Mesendoderm (in vitro differentiated cells): ENCODE data around the gene CENPK.
A peak's percentile ranks its signal among the peaks of the same experiment; 100 is the strongest.

Source experiments
- DNase-seq: peaks from one replicate; pipeline ENCODE4 v3.0.0; 2013
- H2AK5ac ChIP-seq: 2 replicates; pipeline ENCODE4 v1.6.1; 2013; ENCODE audit warnings: low read length, inconsistent platforms
- H2BK120ac ChIP-seq: 2 replicates; pipeline ENCODE4 v1.6.1; 2013; ENCODE audit warnings: low read depth, mild to moderate bottlenecking, low read length, moderate library complexity, mixed read lengths
- H2BK15ac ChIP-seq: replicated peaks from 2 replicates; pipeline ENCODE4 v1.6.1; 2013; ENCODE audit warnings: low read depth, mild to moderate bottlenecking, moderate library complexity
- H2BK5ac ChIP-seq: 2 replicates; pipeline ENCODE4 v1.6.1; 2013; ENCODE audit warnings: low read length, inconsistent platforms
- H3K18ac ChIP-seq: 2 replicates; pipeline ENCODE4 v1.6.1; 2013; ENCODE audit warnings: mild to moderate bottlenecking, low read length, mixed read lengths
- H3K23ac ChIP-seq: one replicate; pipeline ENCODE4 v1.6.1; 2013; ENCODE audit warnings: low read length
- H3K27ac ChIP-seq: 2 replicates; pipeline ENCODE4 v1.5.1; 2013; ENCODE audit warnings: low read depth, mild to moderate bottlenecking, inconsistent platforms, low read length, moderate library complexity
- H3K27me3 ChIP-seq: 2 replicates; pipeline ENCODE4 v1.6.1; 2013; ENCODE audit warnings: low read length, control low read depth, mild to moderate bottlenecking, inconsistent platforms; ENCODE audit not compliant: insufficient read depth, poor library complexity
- H3K36me3 ChIP-seq: 2 replicates; pipeline ENCODE4 v1.6.1; 2013; ENCODE audit warnings: low read length, inconsistent platforms; ENCODE audit not compliant: control insufficient read depth, insufficient read depth
- H3K4ac ChIP-seq: one replicate; pipeline ENCODE4 v1.6.1; 2013; ENCODE audit warnings: low read depth, mild to moderate bottlenecking, low read length, moderate library complexity
- H3K4me1 ChIP-seq: 2 replicates; pipeline ENCODE4 v1.6.1; 2013; ENCODE audit warnings: low read depth, low read length, inconsistent platforms; ENCODE audit not compliant: control insufficient read depth
- H3K4me2 ChIP-seq: 2 replicates; pipeline ENCODE4 v1.6.1; 2013; ENCODE audit warnings: low read length
- H3K4me3 ChIP-seq: 2 replicates; pipeline ENCODE4 v1.5.1; 2013; ENCODE audit warnings: mild to moderate bottlenecking, low read length
- H3K56ac ChIP-seq: one replicate; pipeline ENCODE4 v1.6.1; 2013; ENCODE audit warnings: low read length
- H3K79me1 ChIP-seq: 2 replicates; pipeline ENCODE4 v1.6.1; 2013; ENCODE audit warnings: low read length, inconsistent platforms
- H3K79me2 ChIP-seq: 2 replicates; pipeline ENCODE4 v1.6.1; 2013; ENCODE audit warnings: mild to moderate bottlenecking, low read length; ENCODE audit not compliant: control insufficient read depth, insufficient read depth
- H3K9ac ChIP-seq: 2 replicates; pipeline ENCODE4 v1.6.1; 2013; ENCODE audit warnings: low read length, inconsistent platforms
- H4K5ac ChIP-seq: one replicate; pipeline ENCODE4 v1.6.1; 2013; ENCODE audit warnings: low read length
- H4K8ac ChIP-seq: one replicate; pipeline ENCODE4 v1.6.1; 2013; ENCODE audit warnings: low read depth, mild to moderate bottlenecking, control low read depth, low read length, moderate library complexity
- WGBS: extraction: QIAGEN DNeasy Blood & Tissue Kit; methylation state at CpG from one replicate; pipeline ENCODE4 v1.1.7; 2013; ENCODE audit warnings: low lambda C conversion rate, missing lambda C conversion rate; ENCODE audit not compliant: insufficient coverage; ENCODE audit errors: extremely low coverage; 5-methylcytosine and 5-hydroxymethylcytosine counted together

The CENPK gene

DNA sequence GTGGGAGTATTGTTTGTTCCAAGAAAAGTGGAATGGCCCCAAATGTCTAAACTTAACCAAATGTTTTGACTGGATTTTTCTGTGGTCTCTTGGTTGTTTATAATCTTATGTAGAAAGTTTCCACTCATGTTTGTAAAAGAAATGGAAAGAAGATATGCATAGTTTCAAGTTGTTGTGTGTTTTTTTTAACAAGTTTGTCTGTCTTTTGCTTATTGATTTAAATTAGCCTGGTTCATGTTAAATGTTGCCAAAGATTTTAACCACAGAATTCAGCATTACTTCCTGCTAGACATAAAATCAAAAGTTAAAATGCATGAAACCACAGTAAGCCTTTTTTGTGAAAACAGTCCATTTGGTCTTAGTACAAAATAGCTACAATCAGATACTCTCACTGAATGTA is 14.2 kb upstream of the CENPK start:
- Histone ChIP-seq H3K4ac (no peak overlapping the region), H3K27me3 (no peaks in the 10 kb centered on the region), H3K36me3 (no peaks in the 10 kb centered on the region), H3K23ac (no peak overlapping the region), H3K79me2 (no peaks in the 10 kb centered on the region), H4K5ac (no peak overlapping the region), H3K27ac (no peak overlapping the region), H3K79me1 (no peaks in the 10 kb centered on the region), H2BK15ac (no peak overlapping the region), H3K4me2 (no peak overlapping the region), H3K4me1 (no peaks in the 10 kb centered on the region), H2BK120ac (no peak overlapping the region), H3K18ac (no peak overlapping the region), H3K4me3 (no peak overlapping the region), H4K8ac (no peak overlapping the region), H2AK5ac (no peak overlapping the region), H3K56ac (no peak overlapping the region), H2BK5ac (no peak overlapping the region), H3K9ac (no peak overlapping the region)
- DNase-seq, result no peak

DNA sequence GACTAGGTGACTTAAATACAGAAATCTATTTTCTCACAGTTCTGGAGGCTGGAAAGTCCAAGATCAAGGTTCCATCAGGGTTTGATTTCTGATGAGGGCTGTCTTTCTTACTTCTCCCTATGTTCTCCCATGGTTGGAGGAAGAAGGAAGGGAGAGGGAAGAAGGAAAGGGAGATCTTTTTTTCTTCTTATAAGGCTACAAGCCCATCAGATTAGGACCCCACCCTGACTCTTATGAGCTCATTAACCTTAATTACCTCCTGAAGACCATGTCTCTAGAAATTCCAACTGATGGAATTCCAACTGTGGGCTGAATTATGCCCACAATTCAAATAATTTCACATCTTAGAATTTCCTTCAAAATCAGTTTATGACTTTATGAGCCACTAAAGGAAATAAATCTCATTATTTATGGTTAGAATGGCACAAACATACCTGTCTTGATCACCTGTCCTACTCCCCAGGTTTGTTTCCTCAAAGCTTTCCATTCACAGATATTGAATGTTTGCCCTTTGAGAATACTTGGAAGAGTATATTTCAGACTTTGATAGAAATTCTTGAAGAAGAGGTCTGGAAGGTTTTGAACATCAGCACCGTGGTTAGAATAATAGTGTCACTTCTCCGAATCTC is 7.7 kb upstream of the CENPK start:
- Histone ChIP-seq H2AK5ac (no peak overlapping the region), H4K5ac (no peak overlapping the region), H3K4me3 (no peak overlapping the region), H2BK5ac (no peak overlapping the region), H3K4me2 (no peak overlapping the region), H3K23ac (no peak overlapping the region), H3K79me1 (no peaks in the 10 kb centered on the region), H3K9ac (no peak overlapping the region), H3K27ac (no peak overlapping the region), H4K8ac (no peak overlapping the region), H3K79me2 (no peaks in the 10 kb centered on the region), H2BK15ac (no peak overlapping the region), H3K36me3 (no peaks in the 10 kb centered on the region), H3K27me3 (no peaks in the 10 kb centered on the region), H2BK120ac (no peak overlapping the region), H3K4ac (no peak overlapping the region), H3K4me1 (no peaks in the 10 kb centered on the region), H3K56ac (no peak overlapping the region), H3K18ac (no peak overlapping the region)
- no peak for DNase-seq
- no CpG with 5 or more reads among the region's 2 CpGs for WGBS

DNA sequence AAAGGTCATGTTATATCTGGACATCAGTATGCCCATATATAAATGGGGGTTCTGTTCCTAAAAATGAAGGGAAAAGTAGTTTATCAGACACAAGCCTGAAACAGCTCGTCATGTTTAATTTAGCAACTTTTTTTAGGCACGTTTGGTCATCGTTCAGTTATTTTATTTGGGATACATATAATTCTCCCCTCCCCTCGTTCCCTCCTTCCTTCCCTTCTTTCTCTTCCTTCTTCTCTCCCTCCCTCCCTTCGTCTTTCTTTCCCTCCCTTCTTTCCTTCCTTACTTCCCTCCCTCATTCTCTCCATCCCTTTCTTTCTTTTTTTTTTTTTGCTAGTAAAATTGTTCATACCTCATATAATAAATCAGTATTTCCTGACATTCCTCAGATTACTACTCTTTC is 3.5 kb upstream of the CENPK start:
- no peak overlapping the region for H3K9ac ChIP-seq
- no peak overlapping the region for H3K27ac ChIP-seq
- no peak overlapping the region for H3K18ac ChIP-seq
- H3K4me2 ChIP-seq, result no peak overlapping the region
- no peaks in the 10 kb centered on the region for H3K36me3 ChIP-seq
- peaks cover 20% of the 10 kb centered on the region for H3K79me2 ChIP-seq
- H2AK5ac ChIP-seq, result no peak overlapping the region
- H2BK120ac ChIP-seq, result no peak overlapping the region
- H3K4me1 ChIP-seq, result no peaks in the 10 kb centered on the region
- no peak overlapping the region for H3K56ac ChIP-seq
- H4K5ac ChIP-seq, result no peak overlapping the region
- no peak overlapping the region for H2BK15ac ChIP-seq
- H4K8ac ChIP-seq, result no peak overlapping the region
- H3K4me3 ChIP-seq, result no peak overlapping the region
- DNase-seq, result no peak
- WGBS, result 100% methylated on average over 1 of the region's 5 CpGs
- no peak overlapping the region for H2BK5ac ChIP-seq
- no peaks in the 10 kb centered on the region for H3K27me3 ChIP-seq
- no peak overlapping the region for H3K23ac ChIP-seq
- H3K79me1 ChIP-seq, result peaks cover 8% of the 10 kb centered on the region
- H3K4ac ChIP-seq, result no peak overlapping the region

DNA sequence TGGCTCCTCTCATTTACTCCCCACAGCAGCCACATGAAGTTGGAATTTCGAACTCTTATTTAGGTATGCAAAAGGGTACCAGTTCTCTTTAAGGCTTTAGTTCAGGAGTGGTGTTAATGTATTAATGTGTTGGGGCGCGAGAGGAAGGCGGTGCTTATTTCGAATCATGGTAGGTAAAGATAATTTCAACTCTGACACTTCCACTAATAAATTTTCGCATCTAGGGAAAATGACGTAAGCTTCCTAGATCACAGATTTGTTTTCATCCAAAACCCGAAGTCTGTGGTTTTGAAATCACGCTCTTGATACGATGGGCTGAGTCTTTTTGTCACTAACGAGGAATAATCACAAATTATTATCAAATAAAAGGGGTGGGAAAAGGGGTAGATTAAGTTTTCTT is 809 bp upstream of the CENPK start:
- Histone ChIP-seq H3K79me2 (peaks cover 24% of the 10 kb centered on the region), H3K4ac (no peak overlapping the region), H3K4me1 (no peaks in the 10 kb centered on the region), H2AK5ac (no peak overlapping the region), H3K27ac (no peak overlapping the region), H2BK5ac (no peak overlapping the region), H3K27me3 (no peaks in the 10 kb centered on the region), H4K8ac (no peak overlapping the region), H2BK120ac (no peak overlapping the region), H3K56ac (peak overlapping the region; percentile 91), H3K36me3 (no peaks in the 10 kb centered on the region), H3K4me3 (peak overlapping the region; percentile 70), H3K23ac (no peak overlapping the region), H3K4me2 (peak overlapping the region; percentile 60), H3K9ac (peak overlapping the region; percentile 80), H2BK15ac (no peak overlapping the region), H3K79me1 (peaks cover 8% of the 10 kb centered on the region), H4K5ac (no peak overlapping the region), H3K18ac (no peak overlapping the region)
- DNase-seq, result no peak
- WGBS, result no CpG with 5 or more reads among the region's 11 CpGs

DNA sequence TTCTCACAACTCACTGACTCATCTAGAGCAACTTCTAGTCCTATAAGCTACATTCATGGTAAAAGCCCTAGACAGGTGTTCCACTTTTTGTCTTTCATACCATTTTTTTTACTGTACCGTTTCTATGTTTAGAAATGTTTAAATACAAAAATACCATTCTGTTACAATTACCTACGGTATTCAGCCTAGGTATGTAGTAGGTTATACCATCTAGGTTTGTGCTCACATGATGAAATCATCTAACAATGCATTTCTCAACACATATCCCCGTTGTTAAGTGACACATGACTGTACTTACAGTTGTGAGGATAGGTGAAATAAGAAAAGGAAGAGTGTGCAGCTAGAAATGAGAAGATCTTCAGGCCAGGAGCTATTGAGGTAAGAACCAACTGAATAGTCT is 6.2 kb downstream of the CENPK start:
- Histone ChIP-seq H3K4me3 (no peak overlapping the region), H3K18ac (no peak overlapping the region), H3K56ac (no peak overlapping the region), H4K8ac (no peak overlapping the region), H3K27ac (no peak overlapping the region), H3K23ac (no peak overlapping the region), H2BK5ac (no peak overlapping the region), H3K79me2 (peaks cover 4% of the 10 kb centered on the region), H3K4me2 (no peak overlapping the region), H3K4ac (no peak overlapping the region), H3K79me1 (no peaks in the 10 kb centered on the region), H2BK120ac (no peak overlapping the region), H2AK5ac (no peak overlapping the region), H3K9ac (no peak overlapping the region), H3K36me3 (peaks cover 1% of the 10 kb centered on the region), H2BK15ac (no peak overlapping the region), H4K5ac (no peak overlapping the region), H3K27me3 (no peaks in the 10 kb centered on the region), H3K4me1 (no peaks in the 10 kb centered on the region)
- no peak for DNase-seq
- WGBS, result no CpG with 5 or more reads among the region's 3 CpGs

DNA sequence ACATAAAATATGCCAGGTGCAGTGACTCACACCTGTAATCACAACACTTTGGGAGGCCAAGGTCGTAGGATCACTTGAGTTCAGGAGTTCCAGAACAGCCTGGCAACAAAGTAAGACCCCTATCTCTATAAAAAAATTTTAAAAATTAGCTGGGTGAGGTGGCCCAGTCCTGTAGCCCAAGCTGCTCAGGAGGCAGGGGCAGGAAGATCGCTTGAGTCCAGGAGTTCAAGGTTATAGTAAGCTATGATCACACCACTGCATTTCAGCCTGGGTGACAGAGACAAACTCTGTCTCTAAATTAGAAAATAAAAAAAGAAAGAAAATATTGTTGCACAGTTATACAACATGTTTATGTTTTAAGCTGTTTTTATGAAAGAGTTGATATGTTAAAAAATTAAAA is 6.8 kb downstream of the CENPK start:
- no peak overlapping the region for H3K4me2 ChIP-seq
- H2BK5ac ChIP-seq, result no peak overlapping the region
- no peak overlapping the region for H2BK120ac ChIP-seq
- H3K4me1 ChIP-seq, result no peaks in the 10 kb centered on the region
- H3K56ac ChIP-seq, result no peak overlapping the region
- no peak overlapping the region for H4K5ac ChIP-seq
- H2BK15ac ChIP-seq, result no peak overlapping the region
- no peak for DNase-seq
- H3K18ac ChIP-seq, result no peak overlapping the region
- H4K8ac ChIP-seq, result no peak overlapping the region
- no peaks in the 10 kb centered on the region for H3K79me1 ChIP-seq
- H3K27ac ChIP-seq, result no peak overlapping the region
- H2AK5ac ChIP-seq, result no peak overlapping the region
- peaks cover 1% of the 10 kb centered on the region for H3K79me2 ChIP-seq
- H3K4me3 ChIP-seq, result no peak overlapping the region
- peaks cover 1% of the 10 kb centered on the region for H3K36me3 ChIP-seq
- no peak overlapping the region for H3K4ac ChIP-seq
- WGBS, result no CpG with 5 or more reads among the region's 2 CpGs
- no peak overlapping the region for H3K9ac ChIP-seq
- no peak overlapping the region for H3K23ac ChIP-seq
- H3K27me3 ChIP-seq, result no peaks in the 10 kb centered on the region
